Kidney epithelial cell (primary cell): ENCODE results near the gene NPDC1. TPM values are rescaled to one million over a fixed set of nuclear protein-coding genes. Genes with fewer than 3 reads are reported as not detected.

Experiments used
- DNase-seq: peaks from one replicate; pipeline ENCODE4 v3.0.0-alpha.2; 2010; ENCODE audit warnings: low read depth
- H3K27me3 ChIP-seq: 2 replicates; pipeline ENCODE4 v1.6.0; 2011; ENCODE audit warnings: low read length; ENCODE audit not compliant: control insufficient read depth, insufficient read depth
- H3K36me3 ChIP-seq: 2 replicates; pipeline ENCODE4 v1.5.1; 2011; ENCODE audit warnings: low read length; ENCODE audit not compliant: control insufficient read depth, insufficient read depth
- H3K4me3 ChIP-seq: 2 replicates; pipeline ENCODE4 v1.5.1; 2011; ENCODE audit warnings: low read depth, mild to moderate bottlenecking, control low read depth, low read length
- CTCF ChIP-seq: IDR thresholded peaks from 2 replicates; pipeline ENCODE4 v1.5.1; 2011; ENCODE audit warnings: mild to moderate bottlenecking, moderate library complexity, low read length, control low read depth, inconsistent platforms; ENCODE audit not compliant: insufficient read depth, poor library complexity, severe bottlenecking
- total RNA-seq: library from RNA; depleted of rRNA; stranded (reverse); fragments of >200 nt; gene quantifications from 2 replicates; pipeline ENCODE4 v1.2.3, GENCODE V29; 2015

NPDC1 gene
- total RNA-seq, 1 donor from 2014 or later: 58.3 TPM

GRCh38 chr9:137062384-137062783 is 16.4 kb upstream of the NPDC1 start:
- TF ChIP-seq CTCF: no peak
- DNase-seq: no peak
- Histone ChIP-seq H3K4me3 (no peak overlapping the region), H3K36me3 (no peaks in the 10 kb centered on the region), H3K27me3 (no peaks in the 10 kb centered on the region)

GRCh38 chr9:137058521-137059234 is 12.7 kb upstream of the NPDC1 start:
- Histone ChIP-seq H3K27me3 (peaks cover 21% of the 10 kb centered on the region), H3K36me3 (no peaks in the 10 kb centered on the region), H3K4me3 (no peak overlapping the region)
- TF ChIP-seq CTCF: no peak
- DNase-seq: no peak

- no peak for DNase-seq
- Histone ChIP-seq H3K27me3 (peaks cover 32% of the 10 kb centered on the region), H3K4me3 (no peak overlapping the region), H3K36me3 (no peaks in the 10 kb centered on the region)
- no peak for TF ChIP-seq CTCF
These were observed 11.6 kb upstream of the NPDC1 start for GRCh38 chr9:137057545-137057944.

GRCh38 chr9:137056739-137057415 is 10.9 kb upstream of the NPDC1 start:
- Histone ChIP-seq H3K36me3 (no peaks in the 10 kb centered on the region), H3K27me3 (peaks cover 39% of the 10 kb centered on the region), H3K4me3 (no peak overlapping the region)
- no peak for DNase-seq
- TF ChIP-seq CTCF: no peak

GRCh38 chr9:137055385-137056364 is 9.7 kb upstream of the NPDC1 start:
- H3K27me3 ChIP-seq: peaks cover 51% of the 10 kb centered on the region
- H3K36me3 ChIP-seq: no peaks in the 10 kb centered on the region
- DNase-seq: no peak
- no peak overlapping the region for H3K4me3 ChIP-seq
- no peak for TF ChIP-seq CTCF
